Measurements from ENCODE around the gene C10orf95. TPM values are rescaled to one million over a fixed set of nuclear protein-coding genes. Genes with fewer than 3 reads are reported as not detected.

Gene C10orf95
- total and polyA plus RNA-seq, 5 donors from 2014 or later, result 0.35 to 1.1 (median 0.52) TPM

- peak overlapping the region; percentile 79 for H3K27ac ChIP-seq (ENCODE audit: insufficient read depth, low read length, poor library complexity, severe bottlenecking)
- H3K9me3 ChIP-seq (ENCODE audit: control insufficient read depth in 2 of 2, low read length in 2 of 2), result no peaks in the 10 kb centered on the region
- peaks cover 0 to 4% (median 0%) of the 10 kb centered on the region in 7 donors for H3K9me3 Mint-ChIP-seq
- peak overlapping the region; percentile 61 for H3K4me3 ChIP-seq (ENCODE audit: low read depth, low read length)
- peak in 2 of 3 donors; percentile 26 to 62 for DNase-seq
- peaks cover 9% of the 10 kb centered on the region for H3K27me3 Mint-ChIP-seq
- H3K4me1 ChIP-seq (ENCODE audit: control insufficient read depth, insufficient read depth, low read length, poor library complexity, severe bottlenecking), result peaks cover 44% of the 10 kb centered on the region
- ATAC-seq (ENCODE audit: low read depth in 2 of 2), result no peak
- peaks cover 3 to 52% (median 23%) of the 10 kb centered on the region in 4 donors for H3K4me1 Mint-ChIP-seq
- H3K4me3 Mint-ChIP-seq, result peak overlapping the region; percentile 92 to 98 (median 95)
- peak overlapping the region; percentile 32 to 42 (median 38) for H3K27ac Mint-ChIP-seq
- peaks cover 7% of the 10 kb centered on the region for H3K27me3 ChIP-seq (ENCODE audit: control insufficient read depth, insufficient read depth, low read length)
- H3K36me3 ChIP-seq (ENCODE audit: control insufficient read depth, insufficient read depth, low read length), result peaks cover 3% of the 10 kb centered on the region
- no peaks in the 10 kb centered on the region for H3K36me3 Mint-ChIP-seq
Measured at GRCh38 chr10:102422545-102423129, 28.7 kb downstream of the C10orf95 start.

DNA sequence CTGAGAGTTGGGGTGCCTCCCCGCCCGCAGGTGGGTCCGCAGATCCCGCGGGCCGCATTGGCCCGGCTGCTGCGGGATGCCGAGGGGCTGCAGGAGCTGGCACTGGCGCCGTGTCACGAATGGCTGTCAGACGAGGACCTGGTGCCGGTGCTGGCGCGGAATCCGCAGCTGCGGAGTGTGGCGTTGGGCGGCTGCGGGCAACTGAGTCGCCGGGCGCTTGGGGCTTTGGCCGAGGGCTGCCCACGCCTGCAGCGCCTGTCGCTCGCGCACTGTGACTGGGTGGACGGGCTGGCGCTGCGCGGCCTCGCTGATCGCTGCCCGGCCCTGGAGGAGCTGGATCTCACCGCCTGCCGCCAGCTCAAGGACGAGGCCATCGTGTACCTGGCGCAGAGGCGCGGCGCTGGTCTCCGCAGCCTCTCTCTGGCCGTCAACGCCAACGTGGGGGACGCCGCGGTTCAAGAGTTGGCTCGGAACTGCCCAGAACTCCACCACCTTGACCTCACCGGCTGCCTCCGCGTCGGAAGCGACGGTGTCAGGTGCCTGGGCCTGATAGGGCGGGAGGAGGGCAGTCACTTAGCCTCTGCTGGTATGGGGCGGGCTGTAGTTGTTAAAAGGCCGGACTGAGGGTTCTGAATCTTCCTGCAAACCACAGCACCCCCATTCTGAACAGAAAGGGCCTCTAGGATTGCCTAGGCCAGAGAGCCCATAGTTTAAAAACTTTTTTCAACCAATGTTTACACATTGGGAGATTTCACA, 29.4 kb downstream of the C10orf95 start:
- peaks cover 3% of the 10 kb centered on the region for H3K36me3 ChIP-seq (ENCODE audit: control insufficient read depth, insufficient read depth, low read length)
- peaks cover 0 to 4% (median 0%) of the 10 kb centered on the region in 7 donors for H3K9me3 Mint-ChIP-seq
- peaks cover 44% of the 10 kb centered on the region for H3K4me1 ChIP-seq (ENCODE audit: control insufficient read depth, insufficient read depth, low read length, poor library complexity, severe bottlenecking)
- H3K27me3 ChIP-seq (ENCODE audit: control insufficient read depth, insufficient read depth, low read length), result peaks cover 7% of the 10 kb centered on the region
- H3K4me3 Mint-ChIP-seq, result peak overlapping the region; percentile 93 to 98 (median 96)
- H3K27me3 Mint-ChIP-seq, result peaks cover 15% of the 10 kb centered on the region
- peak; percentile 3 to 5 for ATAC-seq (ENCODE audit: low read depth in 2 of 2)
- no peak for DNase-seq
- peaks cover 0 to 49% (median 18%) of the 10 kb centered on the region in 4 donors for H3K4me1 Mint-ChIP-seq
- H3K4me3 ChIP-seq (ENCODE audit: low read depth, low read length), result peak overlapping the region; percentile 61
- peak overlapping the region; percentile 32 to 98 (median 38) for H3K27ac Mint-ChIP-seq
- peak overlapping the region; percentile 79 for H3K27ac ChIP-seq (ENCODE audit: insufficient read depth, low read length, poor library complexity, severe bottlenecking)
- H3K9me3 ChIP-seq (ENCODE audit: control insufficient read depth in 2 of 2, low read length in 2 of 2), result no peaks in the 10 kb centered on the region
- H3K36me3 Mint-ChIP-seq, result no peaks in the 10 kb centered on the region

DNA sequence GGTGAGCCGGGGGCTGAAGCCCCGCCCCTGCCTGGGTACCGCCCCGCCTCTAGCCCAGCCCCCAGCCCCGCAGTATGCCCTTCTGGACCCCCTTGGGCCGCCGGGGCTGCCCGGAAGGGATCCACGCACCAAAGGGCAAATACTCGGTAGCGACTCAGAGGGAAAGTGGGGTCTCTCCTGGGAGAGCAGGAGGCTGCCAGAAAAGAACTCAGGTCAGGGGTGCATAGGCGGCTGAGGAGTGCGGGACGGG, 29.9 kb downstream of the C10orf95 start:
- peaks cover 7% of the 10 kb centered on the region for H3K27me3 ChIP-seq (ENCODE audit: control insufficient read depth, insufficient read depth, low read length)
- H3K4me1 Mint-ChIP-seq, result peaks cover 0 to 49% (median 18%) of the 10 kb centered on the region in 4 donors
- H3K36me3 ChIP-seq (ENCODE audit: control insufficient read depth, insufficient read depth, low read length), result peaks cover 3% of the 10 kb centered on the region
- no peaks in the 10 kb centered on the region for H3K36me3 Mint-ChIP-seq
- H3K27ac ChIP-seq (ENCODE audit: insufficient read depth, low read length, poor library complexity, severe bottlenecking), result peak overlapping the region; percentile 79
- peak in 1 of 3 donors; percentile 60 for DNase-seq
- peaks cover 44% of the 10 kb centered on the region for H3K4me1 ChIP-seq (ENCODE audit: control insufficient read depth, insufficient read depth, low read length, poor library complexity, severe bottlenecking)
- H3K9me3 Mint-ChIP-seq, result peaks cover 0 to 4% (median 0%) of the 10 kb centered on the region in 7 donors
- peak overlapping the region; percentile 93 to 98 (median 96) for H3K4me3 Mint-ChIP-seq
- peak overlapping the region; percentile 5 to 98 (median 93) for H3K27ac Mint-ChIP-seq
- ATAC-seq (ENCODE audit: low read depth in 2 of 2), result no peak
- H3K9me3 ChIP-seq (ENCODE audit: control insufficient read depth in 2 of 2, low read length in 2 of 2), result no peaks in the 10 kb centered on the region
- H3K27me3 Mint-ChIP-seq, result peaks cover 16% of the 10 kb centered on the region
- peak overlapping the region; percentile 41 for H3K4me3 ChIP-seq (ENCODE audit: low read depth, low read length)

DNA sequence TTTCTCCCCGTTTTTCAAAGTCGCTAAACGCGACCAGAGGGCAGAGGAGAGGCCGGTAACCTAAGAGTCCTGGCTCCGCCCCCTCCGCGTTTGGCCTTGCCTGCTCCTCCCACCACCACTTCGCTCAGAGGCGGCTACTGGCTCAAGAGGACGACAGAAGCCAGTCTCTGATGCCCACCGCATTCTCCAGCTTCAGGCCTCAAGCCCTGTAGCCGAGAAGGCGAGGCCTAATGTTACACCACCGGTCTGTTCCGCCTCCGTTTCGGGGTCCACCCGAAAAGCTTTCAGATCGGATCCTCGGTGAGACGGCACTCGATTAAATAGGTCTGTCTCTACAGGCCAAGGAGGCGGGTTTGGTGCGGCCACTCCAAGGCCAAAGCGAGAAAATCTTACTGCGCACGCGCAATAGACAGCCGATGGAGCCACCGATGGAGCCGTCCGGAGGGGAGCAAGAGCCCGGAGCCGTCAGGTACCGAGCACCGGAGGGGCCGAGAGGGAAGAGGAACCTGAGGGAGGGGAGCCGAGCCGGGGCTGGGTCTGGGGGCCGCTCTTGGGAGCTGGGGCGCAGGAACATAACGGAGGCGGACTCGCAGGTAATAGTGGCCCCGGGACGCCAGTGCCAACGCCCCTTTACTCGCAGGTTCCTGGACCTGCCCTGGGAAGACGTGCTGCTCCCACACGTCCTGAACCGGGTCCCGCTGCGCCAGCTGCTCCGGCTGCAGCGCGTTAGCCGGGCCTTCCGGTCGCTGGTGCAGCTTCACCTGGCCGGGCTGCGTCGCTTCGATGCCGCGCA, 30.4 kb downstream of the C10orf95 start, which contains the start of gene FBXL15:
Gene FBXL15, plus strand, starts transcription at position 123 of the 793 bp plus-strand sequence. Its CDS starts 294 bp downstream, at position 417.
- Mint-ChIP-seq H3K4me1 (peaks cover 0 to 47% (median 18%) of the 10 kb centered on the region in 4 donors), H3K4me3 (peak within 1 kb of the TSS; percentile 93 to 98 (median 96)), H3K36me3 (no peaks in the 10 kb centered on the region), H3K27ac (peak within 1 kb of the TSS; percentile 93 to 98 (median 93)), H3K27me3 (peaks cover 20% of the 10 kb centered on the region), H3K9me3 (peaks cover 0 to 4% (median 0%) of the 10 kb centered on the region in 7 donors)
- peak within 1 kb of the TSS; percentile 91 for H3K4me3 ChIP-seq (ENCODE audit: low read depth, low read length)
- DNase-seq (peak; percentile 88 to 96 (median 93)), ATAC-seq (ENCODE audit: low read depth in 2 of 2) (peak; percentile 76 to 77)
- H3K27ac ChIP-seq (ENCODE audit: insufficient read depth, low read length, poor library complexity, severe bottlenecking), result peak within 1 kb of the TSS; percentile 79
- H3K27me3 ChIP-seq (ENCODE audit: control insufficient read depth, insufficient read depth, low read length), result peaks cover 7% of the 10 kb centered on the region
- no peaks in the 10 kb centered on the region for H3K9me3 ChIP-seq (ENCODE audit: control insufficient read depth in 2 of 2, low read length in 2 of 2)
- H3K4me1 ChIP-seq (ENCODE audit: control insufficient read depth, insufficient read depth, low read length, poor library complexity, severe bottlenecking), result peaks cover 44% of the 10 kb centered on the region
- peaks cover 3% of the 10 kb centered on the region for H3K36me3 ChIP-seq (ENCODE audit: control insufficient read depth, insufficient read depth, low read length)

GRCh38 chr10:102420181-102420713, 31.1 kb downstream of the C10orf95 start:
- Histone ChIP-seq H3K36me3 (ENCODE audit: control insufficient read depth, insufficient read depth, low read length) (peaks cover 3% of the 10 kb centered on the region), H3K9me3 (ENCODE audit: control insufficient read depth in 2 of 2, low read length in 2 of 2) (no peaks in the 10 kb centered on the region), H3K27me3 (ENCODE audit: control insufficient read depth, insufficient read depth, low read length) (peaks cover 7% of the 10 kb centered on the region), H3K27ac (ENCODE audit: insufficient read depth, low read length, poor library complexity, severe bottlenecking) (peak overlapping the region; percentile 79), H3K4me3 (ENCODE audit: low read depth, low read length) (peak overlapping the region; percentile 91), H3K4me1 (ENCODE audit: control insufficient read depth, insufficient read depth, low read length, poor library complexity, severe bottlenecking) (peaks cover 44% of the 10 kb centered on the region)
- H3K4me3 Mint-ChIP-seq, result peak overlapping the region; percentile 93 to 98 (median 96)
- peaks cover 26% of the 10 kb centered on the region for H3K27me3 Mint-ChIP-seq
- H3K4me1 Mint-ChIP-seq, result peaks cover 0 to 43% (median 16%) of the 10 kb centered on the region in 4 donors
- peaks cover 0 to 4% (median 0%) of the 10 kb centered on the region in 7 donors for H3K9me3 Mint-ChIP-seq
- H3K36me3 Mint-ChIP-seq, result no peaks in the 10 kb centered on the region
- ATAC-seq (ENCODE audit: low read depth in 2 of 2), result no peak
- DNase-seq, result no peak
- peak overlapping the region; percentile 32 to 98 (median 93) for H3K27ac Mint-ChIP-seq

DNA sequence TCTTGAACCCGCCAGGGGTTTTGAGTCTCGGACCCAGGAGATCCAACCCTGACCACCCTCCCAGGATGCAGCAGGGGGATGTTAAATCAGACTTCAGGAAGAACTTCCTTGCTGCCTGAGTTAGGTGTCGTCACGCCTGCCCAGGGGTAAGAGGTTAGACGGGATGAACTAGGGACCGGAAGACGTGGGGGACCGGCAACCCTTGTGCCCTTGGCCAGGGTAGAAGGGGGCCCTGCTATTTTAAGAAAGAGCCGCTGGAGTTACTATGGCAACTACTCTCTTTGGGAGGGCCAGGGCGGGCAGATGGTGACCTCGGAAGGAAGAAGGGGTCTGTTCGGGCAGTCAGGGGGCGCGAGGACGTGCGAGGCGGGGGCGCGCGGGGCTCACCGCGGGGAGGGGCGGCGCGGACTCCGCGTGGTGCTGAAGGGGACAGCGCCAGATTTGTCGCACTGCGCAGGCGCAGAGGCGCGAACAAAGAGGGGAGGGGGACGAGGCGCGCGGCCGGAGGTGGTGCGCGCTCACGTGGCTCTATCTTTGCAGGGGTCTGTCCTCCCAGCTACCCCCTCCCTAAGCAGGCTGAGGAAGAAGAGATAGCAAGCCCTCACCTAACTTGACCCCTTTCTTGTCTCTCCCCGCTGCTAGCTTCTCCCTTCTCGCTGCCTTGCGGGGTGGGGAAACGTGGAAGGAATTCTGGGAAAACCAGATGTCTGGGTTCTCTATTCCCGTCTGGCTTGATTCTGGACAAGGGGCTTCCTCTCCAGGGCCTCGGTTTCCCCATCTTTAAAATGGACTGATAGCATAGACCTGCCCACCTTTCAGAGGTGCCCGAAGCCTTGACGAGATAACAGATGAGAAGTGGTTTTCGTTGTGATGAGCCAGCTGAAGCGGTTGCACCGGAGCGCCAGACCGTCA, 31.8 kb downstream of the C10orf95 start:
- H3K4me1 Mint-ChIP-seq, result peaks cover 0 to 42% (median 16%) of the 10 kb centered on the region in 4 donors
- Histone ChIP-seq H3K4me3 (ENCODE audit: low read depth, low read length) (peak overlapping the region; percentile 91), H3K4me1 (ENCODE audit: control insufficient read depth, insufficient read depth, low read length, poor library complexity, severe bottlenecking) (peaks cover 44% of the 10 kb centered on the region), H3K9me3 (ENCODE audit: control insufficient read depth in 2 of 2, low read length in 2 of 2) (no peaks in the 10 kb centered on the region), H3K27me3 (ENCODE audit: control insufficient read depth, insufficient read depth, low read length) (peaks cover 7% of the 10 kb centered on the region), H3K27ac (ENCODE audit: insufficient read depth, low read length, poor library complexity, severe bottlenecking) (no peak overlapping the region), H3K36me3 (ENCODE audit: control insufficient read depth, insufficient read depth, low read length) (peaks cover under 1% of the 10 kb centered on the region)
- ATAC-seq (ENCODE audit: low read depth in 2 of 2) (no peak), DNase-seq (peak; percentile 46 to 72 (median 56))
- no peaks in the 10 kb centered on the region for H3K36me3 Mint-ChIP-seq
- peak overlapping the region; percentile 93 to 98 (median 96) for H3K4me3 Mint-ChIP-seq
- H3K27ac Mint-ChIP-seq, result peak overlapping the region in 1 of 3 donors; percentile 77
- H3K27me3 Mint-ChIP-seq, result peaks cover 26% of the 10 kb centered on the region
- peaks cover 0 to 4% (median 0%) of the 10 kb centered on the region in 7 donors for H3K9me3 Mint-ChIP-seq

Data from CD4-positive, CD25-positive, alpha-beta regulatory T cell (primary cell).